IMR-90 (cell line): ENCODE data around the gene AP3S1.

Source experiments
- FOS ChIP-seq: fragments of 150-350 bp; IDR thresholded peaks from 2 replicates; pipeline ENCODE4 v1.6.1; 2016; ENCODE audit warnings: low read depth, low read length
- MAFK ChIP-seq: IDR thresholded peaks from 2 replicates; pipeline ENCODE4 v1.6.1; 2012; ENCODE audit warnings: low read depth, low read length, improper control_type of control experiment
- MAZ ChIP-seq: IDR thresholded peaks from 2 replicates; pipeline ENCODE4 v1.6.1; 2012; ENCODE audit warnings: low read depth, mild to moderate bottlenecking, low read length, improper control_type of control experiment, moderate library complexity, borderline replicate concordance
- MXI1 ChIP-seq: IDR thresholded peaks from 2 replicates; pipeline ENCODE4 v1.6.1; 2012; ENCODE audit warnings: low read depth, mild to moderate bottlenecking, low read length, moderate library complexity, borderline replicate concordance
- POLR2A ChIP-seq: IDR thresholded peaks from 2 replicates; pipeline ENCODE4 v1.6.1; 2012; ENCODE audit warnings: mild to moderate bottlenecking, low read depth, low read length
- RAD21 ChIP-seq: IDR thresholded peaks from 2 replicates; pipeline ENCODE4 v1.6.1; 2012; ENCODE audit warnings: low read length, improper control_type of control experiment
- RCOR1 ChIP-seq: IDR thresholded peaks from 2 replicates; pipeline ENCODE4 v1.6.1; 2012; ENCODE audit warnings: mild to moderate bottlenecking, low read length, improper control_type of control experiment; ENCODE audit not compliant: insufficient replicate concordance
- RFX5 ChIP-seq: IDR thresholded peaks from 2 replicates; pipeline ENCODE4 v1.8.0; 2012; ENCODE audit warnings: low read depth, mild to moderate bottlenecking, low read length, moderate library complexity
- SMC3 ChIP-seq: fragments of 150-350 bp; IDR thresholded peaks from 2 replicates; pipeline ENCODE4 v1.6.1; 2016; ENCODE audit warnings: low read depth, mild to moderate bottlenecking, antibody characterized with exemption, low read length, moderate library complexity
- TF ChIP-seq, protein P1 (sequence below): conservative IDR thresholded peaks from 2 replicates; pipeline ENCODE4 v1.5.1; 2012; ENCODE audit warnings: mild to moderate bottlenecking, low read depth, low read length, improper control_type of control experiment
- TF ChIP-seq, protein P2 (sequence below): fragments of 150-350 bp; IDR thresholded peaks from 2 replicates; pipeline ENCODE4 v1.6.1; 2017; ENCODE audit warnings: mild to moderate bottlenecking, antibody characterized with exemption, low read length, low read depth

GRCh38 chr5:115809946-115810345, 31.8 kb upstream of the AP3S1 start:
- TF ChIP-seq POLR2A (no peak), RAD21 (no peak), SMC3 (no peak), RCOR1 (no peak), MAFK (no peak), MXI1 (no peak), FOS (no peak), RFX5 (no peak), MAZ (no peak)
- TF ChIP-seq, protein P1, sequence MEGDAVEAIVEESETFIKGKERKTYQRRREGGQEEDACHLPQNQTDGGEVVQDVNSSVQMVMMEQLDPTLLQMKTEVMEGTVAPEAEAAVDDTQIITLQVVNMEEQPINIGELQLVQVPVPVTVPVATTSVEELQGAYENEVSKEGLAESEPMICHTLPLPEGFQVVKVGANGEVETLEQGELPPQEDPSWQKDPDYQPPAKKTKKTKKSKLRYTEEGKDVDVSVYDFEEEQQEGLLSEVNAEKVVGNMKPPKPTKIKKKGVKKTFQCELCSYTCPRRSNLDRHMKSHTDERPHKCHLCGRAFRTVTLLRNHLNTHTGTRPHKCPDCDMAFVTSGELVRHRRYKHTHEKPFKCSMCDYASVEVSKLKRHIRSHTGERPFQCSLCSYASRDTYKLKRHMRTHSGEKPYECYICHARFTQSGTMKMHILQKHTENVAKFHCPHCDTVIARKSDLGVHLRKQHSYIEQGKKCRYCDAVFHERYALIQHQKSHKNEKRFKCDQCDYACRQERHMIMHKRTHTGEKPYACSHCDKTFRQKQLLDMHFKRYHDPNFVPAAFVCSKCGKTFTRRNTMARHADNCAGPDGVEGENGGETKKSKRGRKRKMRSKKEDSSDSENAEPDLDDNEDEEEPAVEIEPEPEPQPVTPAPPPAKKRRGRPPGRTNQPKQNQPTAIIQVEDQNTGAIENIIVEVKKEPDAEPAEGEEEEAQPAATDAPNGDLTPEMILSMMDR = no peak
- TF ChIP-seq, protein P2, sequence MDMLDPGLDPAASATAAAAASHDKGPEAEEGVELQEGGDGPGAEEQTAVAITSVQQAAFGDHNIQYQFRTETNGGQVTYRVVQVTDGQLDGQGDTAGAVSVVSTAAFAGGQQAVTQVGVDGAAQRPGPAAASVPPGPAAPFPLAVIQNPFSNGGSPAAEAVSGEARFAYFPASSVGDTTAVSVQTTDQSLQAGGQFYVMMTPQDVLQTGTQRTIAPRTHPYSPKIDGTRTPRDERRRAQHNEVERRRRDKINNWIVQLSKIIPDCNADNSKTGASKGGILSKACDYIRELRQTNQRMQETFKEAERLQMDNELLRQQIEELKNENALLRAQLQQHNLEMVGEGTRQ = no peak
